Measurements from ENCODE around the gene LY6G6D.
A peak's percentile ranks its signal among the peaks of the same experiment; 100 is the strongest.

Gene LY6G6D

GRCh38 chr6:31729979-31730630 lies 15.0 kb downstream of the LY6G6D start:
- H3K4me3 ChIP-seq (ENCODE audit: low read length) = peak overlapping the region; percentile 52; the same call in 1 of the 2 replicates
- no peak for TF ChIP-seq ZNF274 (IDR thresholded peaks at IDR 0.05; ENCODE audit: low read depth, low read length)

GRCh38 chr6:31730631-31731086 lies 15.5 kb downstream of the LY6G6D start:
- H3K4me3 ChIP-seq (ENCODE audit: low read length) = no peak overlapping the region; the same call in 1 of the 2 replicates
- no peak for TF ChIP-seq ZNF274 (IDR thresholded peaks at IDR 0.05; ENCODE audit: low read depth, low read length)

GRCh38 chr6:31732029-31732428 lies 16.9 kb downstream of the LY6G6D start:
- no peak overlapping the region for H3K4me3 ChIP-seq (ENCODE audit: low read length)
- TF ChIP-seq ZNF274 (IDR thresholded peaks at IDR 0.05; ENCODE audit: low read depth, low read length) = no peak

GRCh38 chr6:31733734-31734133 lies 18.6 kb downstream of the LY6G6D start:
- no peak for TF ChIP-seq ZNF274 (IDR thresholded peaks at IDR 0.05; ENCODE audit: low read depth, low read length)
- H3K4me3 ChIP-seq (ENCODE audit: low read length) = peak overlapping the region; percentile 79; the same call in 1 of the 2 replicates

- peak overlapping the region; percentile 79 for H3K4me3 ChIP-seq (ENCODE audit: low read length)
These were observed 19.2 kb downstream of the LY6G6D start for GRCh38 chr6:31734247-31734820.

GRCh38 chr6:31734821-31735406 lies 19.8 kb downstream of the LY6G6D start:
- peak overlapping the region; percentile 79 for H3K4me3 ChIP-seq (ENCODE audit: low read length)
- no peak for TF ChIP-seq ZNF274 (IDR thresholded peaks at IDR 0.05; ENCODE audit: low read depth, low read length)

More at GRCh38 chr6:31734247-31734820, 19.2 kb downstream of the LY6G6D start:
- no peak for TF ChIP-seq ZNF274 (IDR thresholded peaks at IDR 0.05; ENCODE audit: low read depth, low read length)

GRCh38 chr6:31736021-31736767 lies 21.0 kb downstream of the LY6G6D start, which contains the start of gene CLIC1:
CLIC1 (minus strand) TSS chr6:31736530; CDS start chr6:31736300, 230 bp downstream.
- H3K4me3 ChIP-seq (ENCODE audit: low read length) = peak within 1 kb of the TSS; percentile 79
- TF ChIP-seq ZNF274 (IDR thresholded peaks at IDR 0.05; ENCODE audit: low read depth, low read length) = no peak

GRCh38 chr6:31736768-31737314 lies 21.7 kb downstream of the LY6G6D start:
- peak overlapping the region; percentile 79 for H3K4me3 ChIP-seq (ENCODE audit: low read length)
- TF ChIP-seq ZNF274 (IDR thresholded peaks at IDR 0.05; ENCODE audit: low read depth, low read length) = no peak

GRCh38 chr6:31737315-31737990 lies 22.3 kb downstream of the LY6G6D start:
- TF ChIP-seq ZNF274 (IDR thresholded peaks at IDR 0.05; ENCODE audit: low read depth, low read length) = no peak
- H3K4me3 ChIP-seq (ENCODE audit: low read length) = peak overlapping the region; percentile 79; the same call in 1 of the 2 replicates

GRCh38 chr6:31737991-31738979 lies 23.1 kb downstream of the LY6G6D start:
- no peak for TF ChIP-seq ZNF274 (IDR thresholded peaks at IDR 0.05; ENCODE audit: low read depth, low read length)
- H3K4me3 ChIP-seq (ENCODE audit: low read length) = peak overlapping the region; percentile 79; the same call in 1 of the 2 replicates

GRCh38 chr6:31739639-31740396 lies 24.7 kb downstream of the LY6G6D start, which contains the start of gene MSH5:
MSH5 (plus strand) TSS chr6:31740005; CDS start chr6:31740467, 462 bp downstream.
- TF ChIP-seq ZNF274 (IDR thresholded peaks at IDR 0.05; ENCODE audit: low read depth, low read length) = no peak
- peak within 1 kb of the TSS; percentile 73 for H3K4me3 ChIP-seq (ENCODE audit: low read length)

Measured in GM08714 (cell line).